ENCODE data around the gene OLFML1. TPM values are rescaled to one million over a fixed set of nuclear protein-coding genes. Genes with fewer than 3 reads are reported as not detected.

OLFML1 gene
- total RNA-seq, 3 donors from 2014 or later, result not detected

GRCh38 chr11:7559398-7560283, 74.3 kb downstream of the OLFML1 start:
- H3K9me3 Mint-ChIP-seq, result no peaks in the 10 kb centered on the region
- no peak overlapping the region for H3K4me3 Mint-ChIP-seq
- H3K36me3 Mint-ChIP-seq (ENCODE audit: insufficient read depth), result peaks cover 5% of the 10 kb centered on the region
- ATAC-seq (no peak), DNase-seq (no peak)
- no peaks in the 10 kb centered on the region for H3K27me3 Mint-ChIP-seq (ENCODE audit: low read depth)
- H3K4me1 Mint-ChIP-seq (ENCODE audit: low read depth), result no peaks in the 10 kb centered on the region

Other genes starting within 250 kb of the OLFML1 start
- not detected for gene SYT9, start 233.6 kb upstream of the OLFML1 start, total RNA-seq
- 1 to 10 TPM; 2.6 to 5.4 (median 3.5) TPM for gene PPFIBP2, start 28.5 kb downstream of the OLFML1 start, total RNA-seq
- under 1 TPM; 0.63 to 0.71 (median 0.63) TPM for gene CYB5R2, start 188.0 kb downstream of the OLFML1 start, total RNA-seq
- gene OVCH2, start 221.0 kb downstream of the OLFML1 start, total RNA-seq, result not detected